OCI-LY1 (cell line): Measurements from ENCODE around the gene RHBDL1.

Experiments
- EZH2 ChIP-seq: fragments of 200-600 bp; sonication (generic), shearing (Covaris generic); IDR thresholded peaks from 2 replicates; pipeline ENCODE4 v1.8.0; 2017; ENCODE audit warnings: borderline replicate concordance, mixed run types, mild to moderate bottlenecking, antibody characterized with exemption, low read length, moderate library complexity, mixed read lengths
- TF ChIP-seq, protein P1 (sequence below): fragments of 200-600 bp; sonication (generic), shearing (Covaris generic); IDR thresholded peaks from 2 replicates; pipeline ENCODE4 v1.5.1; 2017; ENCODE audit warnings: mild to moderate bottlenecking, antibody characterized with exemption, low read length, moderate library complexity, mixed read lengths

DNA sequence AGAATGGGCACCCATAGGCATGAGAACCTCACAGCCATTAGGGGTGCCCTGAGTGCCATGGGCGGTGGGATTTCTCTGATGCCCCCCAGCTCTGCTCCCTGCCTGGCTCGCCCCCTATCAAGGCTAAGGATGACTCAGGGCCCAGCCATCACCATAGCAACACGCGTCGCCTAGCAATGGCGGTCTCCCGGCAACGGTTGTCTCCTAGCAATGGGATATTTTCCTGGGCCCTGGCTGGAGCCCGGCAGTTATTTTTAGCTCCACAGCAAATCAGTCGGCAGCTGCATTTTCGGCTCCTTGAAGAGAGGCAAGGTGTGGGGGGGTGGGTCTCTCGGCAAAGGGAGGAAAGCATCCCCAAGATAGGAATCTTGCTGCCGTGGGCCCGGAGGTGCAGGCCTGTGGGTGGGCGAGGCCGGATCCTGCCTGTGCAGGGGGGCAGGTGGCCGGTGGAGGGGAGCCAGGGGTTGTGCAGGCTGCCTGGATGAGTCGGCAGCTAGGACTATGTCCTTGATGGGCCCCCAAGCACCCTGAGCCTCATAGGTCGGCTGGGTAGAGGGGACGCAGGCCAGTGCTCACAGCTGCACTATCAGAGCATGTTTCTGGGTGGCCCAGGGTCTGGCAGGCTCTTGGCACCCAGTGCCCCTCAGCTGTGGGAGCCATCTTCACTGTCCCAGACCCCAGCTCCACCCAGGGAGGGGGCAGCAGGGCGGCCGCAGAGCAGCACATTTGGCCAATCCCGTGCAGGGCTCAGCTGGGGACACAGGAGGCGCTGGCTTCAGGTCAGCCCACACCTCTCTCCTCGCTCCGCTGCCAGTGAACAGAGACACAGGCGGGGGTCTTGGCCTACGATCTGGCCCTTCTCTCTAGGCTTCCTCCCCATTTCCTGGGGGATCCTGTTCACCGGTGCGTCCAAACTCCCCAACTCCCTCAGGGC is 34.4 kb downstream of the RHBDL1 start:
- TF ChIP-seq, protein P1, sequence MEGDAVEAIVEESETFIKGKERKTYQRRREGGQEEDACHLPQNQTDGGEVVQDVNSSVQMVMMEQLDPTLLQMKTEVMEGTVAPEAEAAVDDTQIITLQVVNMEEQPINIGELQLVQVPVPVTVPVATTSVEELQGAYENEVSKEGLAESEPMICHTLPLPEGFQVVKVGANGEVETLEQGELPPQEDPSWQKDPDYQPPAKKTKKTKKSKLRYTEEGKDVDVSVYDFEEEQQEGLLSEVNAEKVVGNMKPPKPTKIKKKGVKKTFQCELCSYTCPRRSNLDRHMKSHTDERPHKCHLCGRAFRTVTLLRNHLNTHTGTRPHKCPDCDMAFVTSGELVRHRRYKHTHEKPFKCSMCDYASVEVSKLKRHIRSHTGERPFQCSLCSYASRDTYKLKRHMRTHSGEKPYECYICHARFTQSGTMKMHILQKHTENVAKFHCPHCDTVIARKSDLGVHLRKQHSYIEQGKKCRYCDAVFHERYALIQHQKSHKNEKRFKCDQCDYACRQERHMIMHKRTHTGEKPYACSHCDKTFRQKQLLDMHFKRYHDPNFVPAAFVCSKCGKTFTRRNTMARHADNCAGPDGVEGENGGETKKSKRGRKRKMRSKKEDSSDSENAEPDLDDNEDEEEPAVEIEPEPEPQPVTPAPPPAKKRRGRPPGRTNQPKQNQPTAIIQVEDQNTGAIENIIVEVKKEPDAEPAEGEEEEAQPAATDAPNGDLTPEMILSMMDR = no peak
- no peak for TF ChIP-seq EZH2
